ENCODE results near the gene MLC1.

- TF ChIP-seq CTCF (conservative IDR thresholded peaks at IDR 0.05; ENCODE audit: low read length): no peak
- no peak for TF ChIP-seq EZH2phosphoT487 (IDR thresholded peaks at IDR 0.05; ENCODE audit: borderline replicate concordance)
These were observed 39.2 kb downstream of the MLC1 start for GRCh38 chr22:50046019-50046415.
